ENCODE results near the gene TTC34.

TTC34 gene

GRCh38 chr1:2789986-2790581, 11.4 kb downstream of the TTC34 start:
- Histone ChIP-seq H3K36me3 (ENCODE audit: control insufficient read depth, insufficient read depth, low read length) (no peaks in the 10 kb centered on the region), H3K27ac (ENCODE audit: low read depth, low read length, severe bottlenecking) (no peak overlapping the region), H3K4me1 (ENCODE audit: control insufficient read depth, insufficient read depth, low read length, poor library complexity, severe bottlenecking) (no peaks in the 10 kb centered on the region), H3K4me3 (ENCODE audit: extremely low read depth, insufficient read depth, low read length, poor library complexity, severe bottlenecking) (no peak overlapping the region), H3K9me3 (ENCODE audit: control insufficient read depth, low read length) (peaks cover 48% of the 10 kb centered on the region)
- 93 to 96% methylated on average over 53 to 58 of the region's 58 CpGs for WGBS, 2 experiments (ENCODE audit: insufficient coverage in 2 of 2)

GRCh38 chr1:2789164-2789985, 12.1 kb downstream of the TTC34 start:
- H3K27ac ChIP-seq (ENCODE audit: low read depth, low read length, severe bottlenecking), result no peak overlapping the region
- H3K9me3 ChIP-seq (ENCODE audit: control insufficient read depth, low read length), result peaks cover 43% of the 10 kb centered on the region
- 92 to 94% methylated on average over 71 to 79 of the region's 79 CpGs for WGBS, 2 experiments (ENCODE audit: insufficient coverage in 2 of 2)
- H3K4me1 ChIP-seq (ENCODE audit: control insufficient read depth, insufficient read depth, low read length, poor library complexity, severe bottlenecking), result no peaks in the 10 kb centered on the region
- no peaks in the 10 kb centered on the region for H3K36me3 ChIP-seq (ENCODE audit: control insufficient read depth, insufficient read depth, low read length)
- no peak overlapping the region for H3K4me3 ChIP-seq (ENCODE audit: extremely low read depth, insufficient read depth, low read length, poor library complexity, severe bottlenecking)

- no peak overlapping the region for H3K4me3 ChIP-seq (ENCODE audit: extremely low read depth, insufficient read depth, low read length, poor library complexity, severe bottlenecking)
- no peak overlapping the region for H3K27ac ChIP-seq (ENCODE audit: low read depth, low read length, severe bottlenecking)
- no peaks in the 10 kb centered on the region for H3K4me1 ChIP-seq (ENCODE audit: control insufficient read depth, insufficient read depth, low read length, poor library complexity, severe bottlenecking)
- no peaks in the 10 kb centered on the region for H3K36me3 ChIP-seq (ENCODE audit: control insufficient read depth, insufficient read depth, low read length)
- H3K9me3 ChIP-seq (ENCODE audit: control insufficient read depth, low read length), result peaks cover 42% of the 10 kb centered on the region
- WGBS, 2 experiments (ENCODE audit: insufficient coverage in 2 of 2), result 82 to 83% methylated on average over 15 to 17 of the region's 19 CpGs
Observed at GRCh38 chr1:2788506-2789163, 12.9 kb downstream of the TTC34 start.

- peaks cover 49% of the 10 kb centered on the region for H3K9me3 ChIP-seq (ENCODE audit: control insufficient read depth, low read length)
- WGBS, 2 experiments (ENCODE audit: insufficient coverage in 2 of 2), result 86 to 90% methylated on average over 16 to 24 of the region's 26 CpGs
- H3K36me3 ChIP-seq (ENCODE audit: control insufficient read depth, insufficient read depth, low read length), result no peaks in the 10 kb centered on the region
- H3K4me3 ChIP-seq (ENCODE audit: extremely low read depth, insufficient read depth, low read length, poor library complexity, severe bottlenecking), result no peak overlapping the region
- H3K27ac ChIP-seq (ENCODE audit: low read depth, low read length, severe bottlenecking), result no peak overlapping the region
- no peaks in the 10 kb centered on the region for H3K4me1 ChIP-seq (ENCODE audit: control insufficient read depth, insufficient read depth, low read length, poor library complexity, severe bottlenecking)
Observed at GRCh38 chr1:2787163-2787911, 14.2 kb downstream of the TTC34 start.

GRCh38 chr1:2786329-2787162, 14.9 kb downstream of the TTC34 start:
- Histone ChIP-seq H3K4me1 (ENCODE audit: control insufficient read depth, insufficient read depth, low read length, poor library complexity, severe bottlenecking) (no peaks in the 10 kb centered on the region), H3K9me3 (ENCODE audit: control insufficient read depth, low read length) (peaks cover 49% of the 10 kb centered on the region), H3K36me3 (ENCODE audit: control insufficient read depth, insufficient read depth, low read length) (no peaks in the 10 kb centered on the region), H3K27ac (ENCODE audit: low read depth, low read length, severe bottlenecking) (no peak overlapping the region), H3K4me3 (ENCODE audit: extremely low read depth, insufficient read depth, low read length, poor library complexity, severe bottlenecking) (no peak overlapping the region)
- 65 to 69% methylated on average over 21 of the region's 27 CpGs for whole genome bisulfite sequencing, 2 experiments (ENCODE audit: insufficient coverage in 2 of 2)

GRCh38 chr1:2785631-2786328, 15.7 kb downstream of the TTC34 start:
- Histone ChIP-seq H3K27ac (ENCODE audit: low read depth, low read length, severe bottlenecking) (no peak overlapping the region), H3K9me3 (ENCODE audit: control insufficient read depth, low read length) (peaks cover 56% of the 10 kb centered on the region), H3K36me3 (ENCODE audit: control insufficient read depth, insufficient read depth, low read length) (no peaks in the 10 kb centered on the region), H3K4me3 (ENCODE audit: extremely low read depth, insufficient read depth, low read length, poor library complexity, severe bottlenecking) (no peak overlapping the region), H3K4me1 (ENCODE audit: control insufficient read depth, insufficient read depth, low read length, poor library complexity, severe bottlenecking) (no peaks in the 10 kb centered on the region)
- 88 to 91% methylated on average over 19 to 21 of the region's 23 CpGs for WGBS, 2 experiments (ENCODE audit: insufficient coverage in 2 of 2)

GRCh38 chr1:2784854-2785630, 16.5 kb downstream of the TTC34 start:
- WGBS, 2 experiments (ENCODE audit: insufficient coverage in 2 of 2), result 65 to 72% methylated on average over 10 to 15 of the region's 19 CpGs

GRCh38 chr1:2783435-2784397, 17.8 kb downstream of the TTC34 start:
- Histone ChIP-seq H3K4me1 (ENCODE audit: control insufficient read depth, insufficient read depth, low read length, poor library complexity, severe bottlenecking) (no peaks in the 10 kb centered on the region), H3K9me3 (ENCODE audit: control insufficient read depth, low read length) (peaks cover 56% of the 10 kb centered on the region), H3K27ac (ENCODE audit: low read depth, low read length, severe bottlenecking) (no peak overlapping the region), H3K4me3 (ENCODE audit: extremely low read depth, insufficient read depth, low read length, poor library complexity, severe bottlenecking) (no peak overlapping the region), H3K36me3 (ENCODE audit: control insufficient read depth, insufficient read depth, low read length) (no peaks in the 10 kb centered on the region)
- 82 to 83% methylated on average over 24 of the region's 30 CpGs for WGBS, 2 experiments (ENCODE audit: insufficient coverage in 2 of 2)

More at GRCh38 chr1:2784854-2785630, 16.5 kb downstream of the TTC34 start:
- peaks cover 54% of the 10 kb centered on the region for H3K9me3 ChIP-seq (ENCODE audit: control insufficient read depth, low read length)
- no peak overlapping the region for H3K4me3 ChIP-seq (ENCODE audit: extremely low read depth, insufficient read depth, low read length, poor library complexity, severe bottlenecking)
- H3K27ac ChIP-seq (ENCODE audit: low read depth, low read length, severe bottlenecking), result no peak overlapping the region
- H3K4me1 ChIP-seq (ENCODE audit: control insufficient read depth, insufficient read depth, low read length, poor library complexity, severe bottlenecking), result no peaks in the 10 kb centered on the region
- no peaks in the 10 kb centered on the region for H3K36me3 ChIP-seq (ENCODE audit: control insufficient read depth, insufficient read depth, low read length)
